Measurements from ENCODE around the gene GRIK2.

GRIK2 gene

DNA sequence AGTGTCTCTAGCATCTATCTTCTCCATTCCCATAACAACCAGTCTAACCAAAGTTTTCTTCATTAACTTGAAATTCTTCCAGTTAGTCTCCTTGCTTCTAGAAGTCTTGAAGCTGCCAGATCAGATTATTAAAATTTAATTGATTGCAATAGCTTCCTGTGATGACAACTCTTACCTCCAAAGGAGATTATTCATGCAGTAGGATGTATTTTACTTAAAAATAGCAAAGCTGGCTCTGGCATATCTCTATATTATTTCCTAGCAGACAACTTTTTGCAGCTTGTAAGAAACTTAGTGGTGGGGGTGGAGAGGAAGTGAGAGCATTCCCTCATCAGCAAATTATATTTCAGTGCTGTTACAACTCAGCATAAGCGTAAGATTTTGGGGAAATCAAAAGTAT lies 290.4 kb downstream of the GRIK2 start:
- no peak overlapping the region for H3K14ac ChIP-seq (ENCODE audit: low read length)
- H2BK120ac ChIP-seq (ENCODE audit: insufficient read depth, low read length, poor library complexity) = no peak overlapping the region
- no CpG with 5 or more reads among the region's 1 CpG for WGBS (ENCODE audit: extremely low coverage, insufficient coverage, insufficient read length)
- H4K12ac ChIP-seq (ENCODE audit: low read depth, low read length) = no peak overlapping the region
- H2BK12ac ChIP-seq (ENCODE audit: low read length) = no peak overlapping the region
- no peak overlapping the region for H4K91ac ChIP-seq (ENCODE audit: low read depth, low read length)
- no peaks in the 10 kb centered on the region for H3K79me2 ChIP-seq (ENCODE audit: control insufficient read depth, insufficient read depth, low read length, poor library complexity)
- no peak overlapping the region for H3K18ac ChIP-seq (ENCODE audit: low read length)
- no peak overlapping the region for H3K4ac ChIP-seq (ENCODE audit: low read depth, low read length)
- no peak overlapping the region for H2AK5ac ChIP-seq (ENCODE audit: low read length)
- H3K79me1 ChIP-seq (ENCODE audit: low read length) = no peaks in the 10 kb centered on the region
- H2BK5ac ChIP-seq (ENCODE audit: low read depth, low read length, poor library complexity) = no peak overlapping the region
- no peaks in the 10 kb centered on the region for H3K4me1 ChIP-seq (ENCODE audit: control insufficient read depth in 1 of 2, insufficient read depth in 2 of 2, low read length in 2 of 2)
- H3K9ac ChIP-seq (ENCODE audit: low read length) = no peak overlapping the region
- H4K8ac ChIP-seq (ENCODE audit: low read depth, low read length) = no peak overlapping the region
- DNase-seq = no peak
- no peaks in the 10 kb centered on the region for H3K27me3 ChIP-seq (ENCODE audit: insufficient read depth, low read length)
- H3K36me3 ChIP-seq (ENCODE audit: control insufficient read depth in 1 of 2, insufficient read depth in 2 of 2, low read length in 2 of 2) = no peaks in the 10 kb centered on the region
- no peak overlapping the region for H3K4me2 ChIP-seq (ENCODE audit: low read length)
- no peak overlapping the region for H3K27ac ChIP-seq (ENCODE audit: low read depth, low read length)
- no peak overlapping the region for H3K23ac ChIP-seq (ENCODE audit: low read length)
- H3K9me3 ChIP-seq (ENCODE audit: insufficient read depth, low read depth, low read length) = no peaks in the 10 kb centered on the region
- H3K4me3 ChIP-seq (ENCODE audit: low read depth, low read length) = no peak overlapping the region
- no peak overlapping the region for H2AFZ ChIP-seq (ENCODE audit: insufficient read depth, low read length, poor library complexity)

- H2BK120ac ChIP-seq (ENCODE audit: insufficient read depth, low read length, poor library complexity) = no peak overlapping the region
- H3K4me1 ChIP-seq (ENCODE audit: control insufficient read depth in 1 of 2, insufficient read depth in 2 of 2, low read length in 2 of 2) = no peaks in the 10 kb centered on the region
- no peak overlapping the region for H4K8ac ChIP-seq (ENCODE audit: low read depth, low read length)
- H3K4ac ChIP-seq (ENCODE audit: low read depth, low read length) = no peak overlapping the region
- H3K79me2 ChIP-seq (ENCODE audit: control insufficient read depth, insufficient read depth, low read length, poor library complexity) = no peaks in the 10 kb centered on the region
- no peaks in the 10 kb centered on the region for H3K27me3 ChIP-seq (ENCODE audit: insufficient read depth, low read length)
- H4K91ac ChIP-seq (ENCODE audit: low read depth, low read length) = no peak overlapping the region
- no peak overlapping the region for H3K4me3 ChIP-seq (ENCODE audit: low read depth, low read length)
- no peak overlapping the region for H3K4me2 ChIP-seq (ENCODE audit: low read length)
- H2BK12ac ChIP-seq (ENCODE audit: low read length) = no peak overlapping the region
- no CpG with 5 or more reads among the region's 3 CpGs for WGBS (ENCODE audit: extremely low coverage, insufficient coverage, insufficient read length)
- H3K14ac ChIP-seq (ENCODE audit: low read length) = no peak overlapping the region
- H3K23ac ChIP-seq (ENCODE audit: low read length) = no peak overlapping the region
- no peak overlapping the region for H3K9ac ChIP-seq (ENCODE audit: low read length)
- no peaks in the 10 kb centered on the region for H3K9me3 ChIP-seq (ENCODE audit: insufficient read depth, low read depth, low read length)
- no peak overlapping the region for H2AK5ac ChIP-seq (ENCODE audit: low read length)
- H2AFZ ChIP-seq (ENCODE audit: insufficient read depth, low read length, poor library complexity) = no peak overlapping the region
- no peak for DNase-seq
- no peak overlapping the region for H3K18ac ChIP-seq (ENCODE audit: low read length)
- H3K27ac ChIP-seq (ENCODE audit: low read depth, low read length) = no peak overlapping the region
- H2BK5ac ChIP-seq (ENCODE audit: low read depth, low read length, poor library complexity) = no peak overlapping the region
- no peak overlapping the region for H4K12ac ChIP-seq (ENCODE audit: low read depth, low read length)
- no peaks in the 10 kb centered on the region for H3K36me3 ChIP-seq (ENCODE audit: control insufficient read depth in 1 of 2, insufficient read depth in 2 of 2, low read length in 2 of 2)
- H3K79me1 ChIP-seq (ENCODE audit: low read length) = no peaks in the 10 kb centered on the region
Observed at GRCh38 chr6:101686653-101687052, 293.1 kb downstream of the GRIK2 start.

GRCh38 chr6:101689156-101689555 lies 295.6 kb downstream of the GRIK2 start:
- no peak overlapping the region for H3K27ac ChIP-seq (ENCODE audit: low read depth, low read length)
- no peak overlapping the region for H4K8ac ChIP-seq (ENCODE audit: low read depth, low read length)
- H3K9ac ChIP-seq (ENCODE audit: low read length) = no peak overlapping the region
- no peak overlapping the region for H4K12ac ChIP-seq (ENCODE audit: low read depth, low read length)
- no peak for DNase-seq
- no peaks in the 10 kb centered on the region for H3K79me2 ChIP-seq (ENCODE audit: control insufficient read depth, insufficient read depth, low read length, poor library complexity)
- H4K91ac ChIP-seq (ENCODE audit: low read depth, low read length) = no peak overlapping the region
- H2BK120ac ChIP-seq (ENCODE audit: insufficient read depth, low read length, poor library complexity) = no peak overlapping the region
- no peak overlapping the region for H2BK5ac ChIP-seq (ENCODE audit: low read depth, low read length, poor library complexity)
- no peak overlapping the region for H3K4me2 ChIP-seq (ENCODE audit: low read length)
- H2AK5ac ChIP-seq (ENCODE audit: low read length) = no peak overlapping the region
- no peak overlapping the region for H3K18ac ChIP-seq (ENCODE audit: low read length)
- H3K27me3 ChIP-seq (ENCODE audit: insufficient read depth, low read length) = no peaks in the 10 kb centered on the region
- no peaks in the 10 kb centered on the region for H3K4me1 ChIP-seq (ENCODE audit: control insufficient read depth in 1 of 2, insufficient read depth in 2 of 2, low read length in 2 of 2)
- no peak overlapping the region for H3K23ac ChIP-seq (ENCODE audit: low read length)
- H3K14ac ChIP-seq (ENCODE audit: low read length) = no peak overlapping the region
- no peak overlapping the region for H2BK12ac ChIP-seq (ENCODE audit: low read length)
- no peaks in the 10 kb centered on the region for H3K79me1 ChIP-seq (ENCODE audit: low read length)
- no peaks in the 10 kb centered on the region for H3K9me3 ChIP-seq (ENCODE audit: insufficient read depth, low read depth, low read length)
- H3K4ac ChIP-seq (ENCODE audit: low read depth, low read length) = no peak overlapping the region
- no peaks in the 10 kb centered on the region for H3K36me3 ChIP-seq (ENCODE audit: control insufficient read depth in 1 of 2, insufficient read depth in 2 of 2, low read length in 2 of 2)
- no peak overlapping the region for H3K4me3 ChIP-seq (ENCODE audit: low read depth, low read length)
- no peak overlapping the region for H2AFZ ChIP-seq (ENCODE audit: insufficient read depth, low read length, poor library complexity)
- WGBS (ENCODE audit: extremely low coverage, insufficient coverage, insufficient read length) = no CpG with 5 or more reads among the region's 1 CpG

GRCh38 chr6:101689695-101690094 lies 296.2 kb downstream of the GRIK2 start:
- no CpG with 5 or more reads among the region's 2 CpGs for WGBS (ENCODE audit: extremely low coverage, insufficient coverage, insufficient read length)
- no peak overlapping the region for H3K23ac ChIP-seq (ENCODE audit: low read length)
- H4K8ac ChIP-seq (ENCODE audit: low read depth, low read length) = no peak overlapping the region
- no peak for DNase-seq
- no peaks in the 10 kb centered on the region for H3K4me1 ChIP-seq (ENCODE audit: control insufficient read depth in 1 of 2, insufficient read depth in 2 of 2, low read length in 2 of 2)
- no peaks in the 10 kb centered on the region for H3K9me3 ChIP-seq (ENCODE audit: insufficient read depth, low read depth, low read length)
- no peaks in the 10 kb centered on the region for H3K27me3 ChIP-seq (ENCODE audit: insufficient read depth, low read length)
- H3K79me2 ChIP-seq (ENCODE audit: control insufficient read depth, insufficient read depth, low read length, poor library complexity) = no peaks in the 10 kb centered on the region
- no peak overlapping the region for H2AK5ac ChIP-seq (ENCODE audit: low read length)
- H2BK120ac ChIP-seq (ENCODE audit: insufficient read depth, low read length, poor library complexity) = no peak overlapping the region
- H3K36me3 ChIP-seq (ENCODE audit: control insufficient read depth in 1 of 2, insufficient read depth in 2 of 2, low read length in 2 of 2) = no peaks in the 10 kb centered on the region
- no peak overlapping the region for H3K14ac ChIP-seq (ENCODE audit: low read length)
- H4K91ac ChIP-seq (ENCODE audit: low read depth, low read length) = no peak overlapping the region
- H3K4ac ChIP-seq (ENCODE audit: low read depth, low read length) = no peak overlapping the region
- H3K4me3 ChIP-seq (ENCODE audit: low read depth, low read length) = no peak overlapping the region
- no peak overlapping the region for H2BK12ac ChIP-seq (ENCODE audit: low read length)
- H3K79me1 ChIP-seq (ENCODE audit: low read length) = no peaks in the 10 kb centered on the region
- no peak overlapping the region for H3K27ac ChIP-seq (ENCODE audit: low read depth, low read length)
- no peak overlapping the region for H3K9ac ChIP-seq (ENCODE audit: low read length)
- H3K4me2 ChIP-seq (ENCODE audit: low read length) = no peak overlapping the region
- no peak overlapping the region for H2AFZ ChIP-seq (ENCODE audit: insufficient read depth, low read length, poor library complexity)
- no peak overlapping the region for H4K12ac ChIP-seq (ENCODE audit: low read depth, low read length)
- no peak overlapping the region for H3K18ac ChIP-seq (ENCODE audit: low read length)
- no peak overlapping the region for H2BK5ac ChIP-seq (ENCODE audit: low read depth, low read length, poor library complexity)

All from trophoblast cell (in vitro differentiated cells and primary cell).